Fibroblast of mammary gland (primary cell): Measurements from ENCODE around the gene FYTTD1.

Source experiments
- DNase-seq: peaks from one replicate; pipeline ENCODE4 v3.0.0-alpha.2; 2010; ENCODE audit warnings: low read depth
- H3K4me3 ChIP-seq: 2 replicates; pipeline ENCODE4 v1.5.1; 2011; ENCODE audit warnings: low read depth, mild to moderate bottlenecking, low read length, moderate library complexity; ENCODE audit not compliant: control insufficient read depth
- CTCF ChIP-seq: conservative IDR thresholded peaks from 2 replicates; pipeline ENCODE4 v1.5.1; 2011; ENCODE audit warnings: low read depth, low read length, inconsistent platforms; ENCODE audit not compliant: control insufficient read depth, insufficient read depth

Gene FYTTD1

GRCh38 chr3:197742787-197743186, 6.9 kb upstream of the FYTTD1 start:
- no peak overlapping the region for H3K4me3 ChIP-seq
- no peak for TF ChIP-seq CTCF
- no peak for DNase-seq

- TF ChIP-seq CTCF = no peak
- DNase-seq = no peak
- no peak overlapping the region for H3K4me3 ChIP-seq
Observed at GRCh38 chr3:197746209-197746608, 3.5 kb upstream of the FYTTD1 start.

- TF ChIP-seq CTCF = no peak
- DNase-seq = no peak
- no peak overlapping the region for H3K4me3 ChIP-seq
Observed at GRCh38 chr3:197746801-197747237, 2.9 kb upstream of the FYTTD1 start.

GRCh38 chr3:197748597-197749314, 927 bp upstream of the FYTTD1 start:
- peak; percentile 60 for DNase-seq

GRCh38 chr3:197749315-197749600, 425 bp upstream of the FYTTD1 start:
- no peak for TF ChIP-seq CTCF
- peak overlapping the region; percentile 86 for H3K4me3 ChIP-seq
- DNase-seq = peak; percentile 68

More at GRCh38 chr3:197748597-197749314, 927 bp upstream of the FYTTD1 start:
- TF ChIP-seq CTCF = no peak
- peak overlapping the region; percentile 86 for H3K4me3 ChIP-seq

- peak; percentile 63 for DNase-seq
- peak overlapping the region; percentile 86 for H3K4me3 ChIP-seq
- TF ChIP-seq CTCF = no peak
Observed at GRCh38 chr3:197750396-197750831, 731 bp downstream of the FYTTD1 start.
